ENCODE results near the gene TMEM204.

Gene TMEM204

GRCh38 chr16:1519831-1520230 lies 13.6 kb upstream of the TMEM204 start:
- 0 out of 2 replicates have a peak overlapping the region, but pooled peaks have one; percentile 15 for H3K27ac ChIP-seq
- ChIA-PET POLR2A (ENCODE audit: low non-redundant PET) (no interaction called here), CTCF (interaction anchor here (0.7 kb wide), 1 partner anchor 18 kb away, joined by 3 read pairs; no protein-coding TSS in a partner anchor)
- DNase-seq (ENCODE audit: low spot score) = no peak
- TF ChIP-seq, protein P1, sequence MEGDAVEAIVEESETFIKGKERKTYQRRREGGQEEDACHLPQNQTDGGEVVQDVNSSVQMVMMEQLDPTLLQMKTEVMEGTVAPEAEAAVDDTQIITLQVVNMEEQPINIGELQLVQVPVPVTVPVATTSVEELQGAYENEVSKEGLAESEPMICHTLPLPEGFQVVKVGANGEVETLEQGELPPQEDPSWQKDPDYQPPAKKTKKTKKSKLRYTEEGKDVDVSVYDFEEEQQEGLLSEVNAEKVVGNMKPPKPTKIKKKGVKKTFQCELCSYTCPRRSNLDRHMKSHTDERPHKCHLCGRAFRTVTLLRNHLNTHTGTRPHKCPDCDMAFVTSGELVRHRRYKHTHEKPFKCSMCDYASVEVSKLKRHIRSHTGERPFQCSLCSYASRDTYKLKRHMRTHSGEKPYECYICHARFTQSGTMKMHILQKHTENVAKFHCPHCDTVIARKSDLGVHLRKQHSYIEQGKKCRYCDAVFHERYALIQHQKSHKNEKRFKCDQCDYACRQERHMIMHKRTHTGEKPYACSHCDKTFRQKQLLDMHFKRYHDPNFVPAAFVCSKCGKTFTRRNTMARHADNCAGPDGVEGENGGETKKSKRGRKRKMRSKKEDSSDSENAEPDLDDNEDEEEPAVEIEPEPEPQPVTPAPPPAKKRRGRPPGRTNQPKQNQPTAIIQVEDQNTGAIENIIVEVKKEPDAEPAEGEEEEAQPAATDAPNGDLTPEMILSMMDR (conservative IDR thresholded peaks at IDR 0.05; ENCODE audit: low read depth) = no peak

DNA sequence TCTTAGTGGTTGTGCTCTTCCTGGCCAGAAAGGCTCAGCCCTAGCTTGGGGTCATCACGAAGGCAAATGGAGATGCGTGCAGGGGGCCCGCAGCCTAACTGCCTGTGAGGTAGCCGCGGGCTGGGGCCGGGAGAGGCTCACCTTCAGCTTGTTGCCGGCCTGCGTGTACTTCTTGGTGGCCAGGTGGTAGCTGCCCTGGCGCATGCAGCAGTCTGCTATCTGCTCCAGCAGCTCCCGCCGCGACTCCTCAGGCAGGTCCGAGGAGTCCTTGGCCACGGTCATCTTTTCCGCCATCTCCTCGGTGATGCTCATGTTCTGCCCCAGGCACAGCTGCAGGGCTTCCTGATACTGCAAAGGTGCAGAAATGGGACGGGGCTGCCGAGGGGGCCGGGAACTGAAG lies 13.0 kb upstream of the TMEM204 start:
- TF ChIP-seq, protein P1 (conservative IDR thresholded peaks at IDR 0.05; ENCODE audit: low read depth) = no peak
- 0 out of 2 replicates have a peak overlapping the region, but pooled peaks have one; percentile 15 for H3K27ac ChIP-seq
- CTCF ChIA-PET = interaction anchor here (0.7 kb wide), 1 partner anchor 18 kb away, joined by 3 read pairs; no protein-coding TSS in a partner anchor
- POLR2A ChIA-PET (ENCODE audit: low non-redundant PET) = no interaction called here
- DNase-seq (ENCODE audit: low spot score) = no peak

DNA sequence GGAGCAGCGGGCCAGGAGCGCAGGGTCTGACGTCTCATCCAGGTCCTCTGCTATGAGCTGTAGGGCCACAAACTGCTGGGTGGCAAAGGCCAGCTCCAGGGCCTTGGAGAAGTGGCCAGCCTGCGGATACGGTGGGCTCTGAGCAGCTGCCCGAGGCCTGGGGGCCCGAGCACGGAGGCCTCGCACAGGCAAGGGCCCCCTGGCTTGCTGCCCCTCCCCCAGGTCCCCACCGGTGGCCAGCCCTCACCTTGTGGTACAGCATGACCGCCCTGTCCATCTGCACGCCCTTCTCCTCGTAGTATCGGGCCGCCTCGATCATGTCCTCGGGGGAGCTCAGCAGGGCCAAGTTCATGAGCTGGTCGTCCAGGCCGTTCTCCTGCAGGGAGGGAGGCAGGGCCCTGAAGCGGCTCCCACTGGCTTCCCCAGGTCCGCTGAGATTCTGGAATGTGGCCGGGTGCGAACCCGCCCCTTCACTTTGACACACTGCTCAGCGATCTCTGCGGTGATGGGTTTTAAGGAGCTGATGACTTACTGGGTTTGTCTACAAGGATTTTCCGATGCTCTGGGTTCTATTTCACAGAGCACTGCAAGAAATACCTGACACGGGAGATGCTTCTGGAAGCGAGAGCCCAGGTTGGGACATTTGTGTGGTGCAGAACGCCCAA lies 9.8 kb upstream of the TMEM204 start:
- ChIA-PET CTCF (no interaction called here), POLR2A (ENCODE audit: low non-redundant PET) (no interaction called here)
- DNase-seq (ENCODE audit: low spot score) = no peak
- TF ChIP-seq, protein P1 (conservative IDR thresholded peaks at IDR 0.05; ENCODE audit: low read depth) = no peak
- H3K27ac ChIP-seq = no peak overlapping the region

DNA sequence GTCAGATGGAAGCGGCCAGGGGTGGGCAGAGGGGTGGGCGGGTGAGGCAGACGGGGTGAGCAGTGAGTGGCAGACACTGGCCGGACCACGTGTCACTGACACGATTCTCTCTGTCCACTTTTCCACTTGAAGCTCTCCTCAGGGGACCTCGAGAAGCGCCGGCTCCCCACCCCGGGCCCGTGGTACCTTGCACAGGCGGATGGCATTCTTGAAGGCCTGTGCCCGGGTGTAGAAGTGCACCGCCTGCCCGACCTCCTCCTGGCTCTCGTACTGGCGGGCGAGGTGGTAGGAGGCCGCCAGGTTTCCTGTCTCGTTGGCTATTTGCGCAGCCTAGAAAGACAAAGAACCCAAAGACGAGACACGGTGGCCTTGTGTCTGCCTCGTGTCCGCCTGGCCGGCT lies 9.1 kb upstream of the TMEM204 start:
- TF ChIP-seq, protein P1 (conservative IDR thresholded peaks at IDR 0.05; ENCODE audit: low read depth) = no peak
- ChIA-PET POLR2A (ENCODE audit: low non-redundant PET) (no interaction called here), CTCF (no interaction called here)
- H3K27ac ChIP-seq = no peak overlapping the region
- DNase-seq (ENCODE audit: low spot score) = no peak

GRCh38 chr16:1525871-1526607 lies 7.4 kb upstream of the TMEM204 start:
- no peak overlapping the region for H3K27ac ChIP-seq
- POLR2A ChIA-PET (ENCODE audit: low non-redundant PET) = no interaction called here
- CTCF ChIA-PET = interaction anchor here (0.5 kb wide), 1 partner anchor 691 kb away, joined by 3 read pairs; no protein-coding TSS in a partner anchor
- DNase-seq (ENCODE audit: low spot score) = no peak
- TF ChIP-seq, protein P1 (conservative IDR thresholded peaks at IDR 0.05; ENCODE audit: low read depth) = no peak

GRCh38 chr16:1526608-1527555 lies 6.6 kb upstream of the TMEM204 start:
- CTCF ChIA-PET = interaction anchor here (0.5 kb wide), 1 partner anchor 690 kb away, joined by 3 read pairs; no protein-coding TSS in a partner anchor
- POLR2A ChIA-PET (ENCODE audit: low non-redundant PET) = no interaction called here

More at GRCh38 chr16:1526608-1527555, 6.6 kb upstream of the TMEM204 start:
- no peak overlapping the region for H3K27ac ChIP-seq
- TF ChIP-seq, protein P1 (conservative IDR thresholded peaks at IDR 0.05; ENCODE audit: low read depth) = no peak
- DNase-seq (ENCODE audit: low spot score) = no peak

Measured in RWPE1 (cell line).